Embryonic facial prominence (tissue), 1 donor: ENCODE measurements around the gene CWF19L2.
"Not testable (repeated sequence)": the region's sequence is repeated elsewhere in the genome, so short reads cannot be mapped to it uniquely, and the experiment has no call there.

Experiments
- DNase-seq: peaks from one replicate; pipeline ENCODE4 v3.0.0-alpha.2; 2016; ENCODE audit errors: extremely low spot score

Gene CWF19L2

DNA sequence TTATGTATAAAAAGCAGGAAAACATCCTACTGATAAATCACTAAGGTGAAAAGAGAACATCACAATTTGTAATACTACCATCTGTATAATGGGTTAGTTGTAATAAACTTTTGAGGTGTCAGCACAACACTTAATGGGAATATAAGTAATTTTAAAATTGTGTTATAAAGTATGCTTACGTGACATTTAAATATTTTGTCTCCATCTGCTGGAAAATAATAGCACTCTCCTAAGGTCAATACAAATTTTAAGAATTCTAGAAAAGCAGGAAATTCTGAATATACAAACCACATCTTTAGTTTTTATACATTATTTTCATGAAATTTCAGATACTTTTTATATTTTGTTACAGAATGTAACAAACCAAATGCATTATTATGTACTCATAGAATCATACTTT lies 19.5 kb downstream of the CWF19L2 start:
- no peak for DNase-seq

DNA sequence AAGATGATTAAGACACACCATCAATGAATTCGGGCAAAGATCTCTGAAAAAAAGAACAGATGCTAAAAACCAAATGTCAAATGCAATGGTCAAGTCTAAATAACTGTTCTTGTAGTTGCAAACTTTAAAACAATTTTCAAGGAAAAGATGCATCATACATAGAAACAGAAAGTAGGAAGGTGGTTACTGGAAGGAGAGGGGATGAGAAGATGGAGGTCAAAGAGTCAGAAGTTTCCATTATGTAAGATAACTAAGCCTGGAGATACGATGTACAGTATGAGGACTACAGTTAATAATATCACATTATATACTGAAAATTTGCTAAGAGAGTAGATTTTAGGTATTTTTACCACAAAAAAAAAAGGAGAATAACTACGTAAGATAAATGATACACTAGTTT lies 27.1 kb downstream of the CWF19L2 start:
- DNase-seq = no peak

DNA sequence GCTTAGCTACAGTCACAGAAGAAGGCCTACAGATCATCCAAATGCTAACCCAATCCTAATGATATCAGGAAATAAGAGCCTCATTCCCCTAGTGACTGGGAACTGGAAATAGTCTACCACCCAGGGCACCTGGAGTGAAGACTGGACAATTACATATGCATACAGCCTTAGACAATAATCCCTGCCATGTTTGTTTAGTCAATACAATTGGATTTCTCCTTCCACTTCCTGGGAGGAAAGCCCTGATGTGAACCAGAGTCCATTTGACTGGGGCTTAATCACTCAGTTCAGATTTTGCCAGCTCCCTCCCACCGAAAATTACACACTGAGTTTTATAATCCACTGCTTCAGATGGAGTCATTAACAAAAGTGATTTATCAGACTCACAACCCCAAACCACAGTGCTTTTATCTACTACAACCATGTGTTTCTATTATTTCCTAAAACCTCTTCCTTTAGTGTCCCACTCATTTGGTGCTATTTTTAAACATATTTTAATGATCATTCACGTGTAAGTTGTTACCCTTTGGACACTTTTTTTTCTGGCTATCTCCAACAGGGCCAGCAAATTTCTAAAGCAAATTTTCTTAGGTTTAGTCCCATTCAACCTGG lies 29.9 kb downstream of the CWF19L2 start:
- no peak for DNase-seq

DNA sequence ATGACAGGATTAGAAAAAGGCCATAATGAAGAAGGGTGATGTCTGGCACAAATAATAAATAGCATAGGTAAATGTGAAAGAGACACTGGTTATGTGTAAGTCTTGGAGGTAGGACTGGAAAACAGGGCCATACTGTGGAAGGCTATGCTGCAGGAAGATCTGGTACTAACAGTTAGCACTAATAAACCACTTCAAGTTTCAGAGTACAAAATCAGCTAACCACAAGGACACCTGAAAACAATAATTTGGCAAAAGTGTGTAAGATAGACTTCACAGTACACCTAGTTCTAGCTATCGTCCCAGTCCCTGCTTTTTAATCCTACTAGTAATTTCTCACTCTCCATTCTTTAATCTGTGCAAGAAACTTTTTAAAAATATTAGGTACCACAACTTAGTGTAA lies 44.3 kb downstream of the CWF19L2 start:
- no peak for DNase-seq

DNA sequence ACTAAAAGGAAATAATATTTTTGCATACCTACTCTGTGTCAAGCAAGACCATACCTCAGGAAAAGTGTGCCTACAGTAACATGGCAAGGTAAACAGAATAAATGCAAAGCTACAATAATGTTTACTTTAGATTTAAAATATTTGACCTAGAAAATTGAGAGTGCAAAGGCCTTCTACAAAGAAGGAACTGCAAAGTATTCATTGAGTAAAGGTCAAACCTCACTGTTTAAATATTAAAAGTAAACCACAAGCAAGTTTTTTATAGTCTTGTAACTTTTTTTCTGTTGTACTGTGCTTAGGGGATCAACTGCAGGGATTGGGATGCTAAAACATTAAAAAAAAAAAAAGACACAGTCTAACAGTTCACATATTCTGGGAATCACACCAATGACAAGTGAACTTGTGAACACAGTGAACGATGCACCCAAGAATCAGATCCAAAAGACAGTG lies 48.8 kb downstream of the CWF19L2 start:
- no peak for DNase-seq

DNA sequence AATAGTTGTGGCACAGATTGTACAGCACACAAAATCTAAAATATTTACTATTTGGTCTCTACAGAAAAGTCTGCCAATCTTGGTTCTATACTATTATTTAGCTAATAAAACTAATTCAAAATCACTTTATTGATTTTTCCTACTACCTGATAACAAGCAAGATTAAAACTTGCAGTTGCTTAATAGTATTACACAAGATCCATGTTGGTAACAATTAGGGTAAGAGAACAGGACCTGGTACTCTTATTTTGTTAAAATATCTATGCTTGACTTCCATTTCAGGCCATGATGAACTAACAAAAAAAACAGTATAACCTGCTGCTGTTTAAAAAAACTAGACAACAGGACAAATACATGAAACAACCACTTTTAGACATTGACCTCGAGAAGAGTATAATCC lies 52.4 kb downstream of the CWF19L2 start:
- DNase-seq = no peak

DNA sequence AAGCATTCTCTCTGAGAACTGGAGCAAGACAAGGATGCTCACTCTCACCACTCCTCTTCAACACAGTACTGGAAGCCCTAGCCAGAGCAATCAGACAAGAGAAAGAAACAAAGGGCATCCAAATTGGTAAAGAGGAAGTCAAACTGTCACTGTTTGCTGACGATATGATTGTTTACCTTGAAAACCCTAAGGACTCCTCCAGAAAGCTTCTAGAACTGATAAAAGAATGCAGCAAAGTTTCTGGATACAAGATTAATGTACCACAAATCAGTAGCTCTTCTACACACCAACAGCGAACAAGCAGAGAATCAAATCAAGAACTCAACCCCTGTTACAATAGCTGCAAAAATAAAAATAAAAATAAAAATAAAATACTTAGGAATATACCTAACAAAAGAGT lies 56.5 kb downstream of the CWF19L2 start:
- not testable (repeated sequence) for DNase-seq

DNA sequence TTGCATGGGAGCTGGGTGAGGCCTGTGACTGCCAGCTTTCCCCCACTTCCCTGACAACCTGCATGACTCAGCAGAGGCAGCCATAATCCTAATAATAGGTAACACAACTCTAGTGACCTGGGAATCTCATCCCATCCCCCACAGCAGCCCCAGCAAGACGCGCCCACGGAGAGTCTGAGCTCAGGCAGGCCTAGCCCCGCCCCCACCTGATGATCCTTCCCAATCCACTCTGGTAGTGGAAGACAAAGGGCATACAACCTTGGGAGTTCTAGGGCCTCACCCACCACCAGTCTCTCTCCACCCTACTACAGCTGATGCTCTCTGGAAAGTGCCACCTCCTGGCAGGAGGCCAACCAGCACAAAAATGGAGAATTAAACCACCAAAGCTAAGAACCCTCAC lies 60.3 kb downstream of the CWF19L2 start:
- no peak for DNase-seq

DNA sequence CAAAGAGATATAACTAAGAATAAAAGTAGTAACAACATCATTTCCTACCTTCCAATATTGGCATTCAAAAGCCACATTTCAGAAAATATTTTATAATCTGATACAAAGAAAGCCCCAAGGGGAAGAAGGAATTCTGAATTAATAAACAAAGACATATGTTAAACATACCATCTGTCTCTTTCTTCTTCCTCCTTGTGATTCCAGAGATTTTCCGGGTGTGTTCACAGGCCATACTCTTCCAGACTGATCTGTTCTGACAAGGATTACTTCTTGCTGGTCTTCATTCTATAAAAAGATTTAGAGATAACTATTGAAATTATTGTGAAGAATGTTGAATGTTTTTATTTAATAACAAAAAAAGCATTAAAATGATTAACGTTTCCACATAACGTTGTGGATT lies 65.0 kb downstream of the CWF19L2 start:
- no peak for DNase-seq

DNA sequence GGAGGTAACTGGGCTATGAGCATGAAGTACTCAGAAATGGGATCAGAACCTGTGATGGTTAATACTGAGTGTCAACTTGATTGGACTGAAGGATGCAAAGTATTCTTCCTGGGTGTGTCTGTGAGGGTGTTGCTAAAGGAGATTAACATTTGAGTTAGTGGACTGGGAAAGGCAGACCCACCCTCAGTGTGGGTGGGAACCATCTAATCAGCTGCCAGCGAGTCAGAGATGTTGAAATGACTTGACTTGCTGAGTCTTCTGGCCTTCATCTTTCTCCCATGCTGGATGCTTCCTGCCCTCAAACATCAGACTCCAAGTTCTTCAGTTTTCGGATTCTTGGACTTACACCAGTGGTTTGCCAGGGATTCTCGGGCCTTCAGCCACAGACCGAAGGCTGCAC lies 66.9 kb downstream of the CWF19L2 start:
- not testable (repeated sequence) for DNase-seq

DNA sequence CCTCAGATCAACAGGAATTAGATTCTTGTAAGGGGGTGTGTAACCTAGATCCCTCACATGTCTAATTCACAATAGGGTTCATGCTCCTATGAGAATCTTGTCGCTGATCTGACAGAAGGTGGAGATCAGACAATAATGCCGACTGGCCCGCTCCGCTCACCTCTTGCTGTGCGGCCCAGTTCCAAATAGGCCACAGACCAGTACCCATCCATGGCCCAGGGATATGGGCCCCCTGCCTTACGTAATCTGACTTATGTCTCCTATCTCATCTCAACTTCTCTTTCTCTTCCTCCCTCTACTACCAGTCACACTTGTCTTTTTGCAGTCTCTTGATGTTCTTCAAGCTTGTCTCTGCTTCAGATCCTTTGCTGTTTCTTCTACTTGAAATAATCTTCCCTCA lies 70.0 kb downstream of the CWF19L2 start:
- no peak for DNase-seq

DNA sequence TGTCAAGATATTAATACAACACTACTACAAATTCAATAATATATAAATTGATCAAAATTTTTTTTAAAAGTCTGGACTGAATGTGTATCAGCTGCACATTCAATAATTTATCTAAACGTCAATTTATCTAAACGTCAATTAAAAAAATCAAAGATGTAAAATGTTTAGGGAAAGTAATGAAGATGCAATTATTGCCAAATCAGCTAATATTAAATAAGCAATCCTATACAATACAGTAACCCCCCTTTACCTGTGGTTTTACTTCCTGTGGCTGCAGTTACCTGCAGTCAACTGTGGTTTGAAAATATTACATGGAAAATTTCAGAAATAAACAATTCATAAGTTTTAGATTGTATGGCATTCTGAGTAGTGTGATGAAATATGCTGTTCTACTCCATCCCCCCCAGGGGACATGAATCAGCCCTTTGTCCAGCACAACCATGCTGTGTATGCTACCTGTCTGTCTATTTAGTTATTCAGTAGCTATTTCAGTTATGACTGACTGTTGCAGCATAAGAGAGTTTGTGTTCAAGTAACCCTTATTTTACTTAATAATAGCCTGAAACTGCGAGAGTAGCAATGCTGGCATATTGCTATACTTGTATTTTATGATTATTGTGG lies 72.2 kb downstream of the CWF19L2 start:
- DNase-seq = no peak

DNA sequence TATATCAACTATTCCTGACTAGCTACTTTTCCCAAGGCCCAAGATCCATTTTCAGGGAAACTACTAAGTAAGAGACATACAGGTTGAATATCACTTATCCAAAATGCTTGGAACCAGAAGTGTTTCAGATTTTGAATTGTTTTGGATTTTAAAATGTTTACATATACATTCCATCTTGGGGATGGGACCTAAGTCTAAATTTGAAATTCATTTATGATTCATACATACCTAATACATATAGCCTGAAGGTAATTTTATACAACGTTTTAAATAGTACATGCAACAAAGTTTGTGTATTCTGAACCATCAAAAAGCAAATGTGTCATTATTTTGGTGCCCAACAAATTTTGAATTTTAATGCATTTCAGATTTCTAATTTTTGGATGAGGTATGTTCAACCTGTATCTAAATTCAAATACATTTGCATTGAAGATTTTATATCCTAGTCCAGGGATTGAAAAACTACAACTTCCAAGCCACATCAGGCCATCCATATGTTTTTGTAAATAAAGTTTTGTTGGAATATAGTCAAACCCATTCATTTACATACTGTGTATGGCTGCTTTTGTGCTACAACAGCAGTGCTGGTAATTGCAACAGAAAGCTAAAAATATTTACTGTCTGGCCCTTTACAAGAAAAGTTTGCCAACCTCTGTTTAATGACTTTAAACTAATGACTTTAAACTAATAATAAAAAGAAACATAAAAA lies 73.3 kb downstream of the CWF19L2 start:
- no peak for DNase-seq

DNA sequence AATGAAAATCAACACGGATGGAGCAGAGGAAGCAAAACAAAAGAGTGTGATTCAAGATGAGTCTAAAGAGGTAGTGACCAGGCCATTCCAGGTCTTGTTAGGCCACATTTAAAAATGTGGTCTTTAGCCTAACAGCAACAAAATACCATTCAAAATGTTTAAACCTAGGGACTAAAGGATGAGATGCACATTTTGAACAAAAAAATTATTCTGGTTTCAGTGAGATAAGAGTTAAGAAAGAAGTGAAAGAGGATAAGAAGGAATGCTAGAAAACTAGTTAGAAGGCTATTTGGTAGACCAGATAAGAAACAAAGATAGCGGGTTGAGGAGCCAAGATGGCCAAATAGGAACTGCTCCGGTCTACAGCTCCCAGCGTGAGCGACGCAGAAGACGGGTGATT lies 85.2 kb downstream of the CWF19L2 start:
- DNase-seq = no peak

DNA sequence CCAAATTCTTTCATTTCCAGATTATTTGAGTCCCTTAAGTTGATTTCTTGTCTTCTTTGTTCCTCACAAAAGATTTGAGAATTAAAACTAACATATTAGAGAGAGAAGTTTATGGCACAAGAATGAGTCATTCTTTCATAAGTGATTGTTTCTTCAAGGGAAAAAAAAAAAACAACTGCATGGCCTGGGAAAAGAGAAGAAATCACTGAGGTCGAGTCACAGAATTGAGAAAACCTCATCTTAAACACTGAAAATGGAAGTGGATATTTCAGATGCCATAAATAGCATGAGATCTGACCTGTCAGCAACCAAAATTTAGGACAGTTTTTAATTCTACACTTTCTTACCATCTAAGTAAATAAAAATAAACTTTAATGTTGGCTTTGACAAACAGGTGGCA lies 87.2 kb downstream of the CWF19L2 start:
- no peak for DNase-seq

DNA sequence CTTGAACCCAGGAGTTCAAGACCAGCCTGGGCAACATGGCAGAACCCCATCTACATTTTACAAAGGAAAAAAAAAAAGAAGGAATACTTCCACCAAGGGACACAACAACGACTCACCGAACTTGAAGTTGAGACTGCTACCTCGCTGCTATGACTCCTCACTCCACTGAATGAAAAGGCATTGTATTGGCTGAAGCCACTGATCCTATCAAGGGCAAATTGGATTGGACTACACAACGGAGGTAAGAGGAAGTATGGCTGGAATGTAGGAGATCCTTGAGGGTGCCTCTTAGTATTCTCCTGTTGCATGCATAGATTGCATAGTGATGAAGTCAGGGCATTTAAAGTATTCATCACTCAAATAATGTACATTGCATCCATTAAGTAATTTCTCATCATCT lies 97.9 kb downstream of the CWF19L2 start:
- no peak for DNase-seq

DNA sequence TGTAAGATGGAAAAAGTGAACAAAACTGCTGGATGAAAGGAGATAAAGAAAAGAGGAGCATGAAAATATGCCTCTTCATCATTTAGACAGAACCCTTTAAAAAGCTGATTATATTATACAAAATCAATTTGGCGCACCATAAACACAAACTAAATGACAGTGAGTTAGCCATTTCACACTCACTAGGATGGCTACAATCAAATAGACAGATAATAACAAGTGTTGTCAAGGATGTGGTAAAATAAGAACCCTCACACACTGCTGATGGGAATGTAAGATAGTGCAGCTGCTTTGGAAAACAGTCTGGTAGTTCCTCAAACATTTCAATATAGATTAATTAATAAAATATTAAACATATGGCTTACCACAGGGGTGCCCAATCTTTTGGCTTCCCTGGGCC lies 99.7 kb downstream of the CWF19L2 start:
- no peak for DNase-seq

DNA sequence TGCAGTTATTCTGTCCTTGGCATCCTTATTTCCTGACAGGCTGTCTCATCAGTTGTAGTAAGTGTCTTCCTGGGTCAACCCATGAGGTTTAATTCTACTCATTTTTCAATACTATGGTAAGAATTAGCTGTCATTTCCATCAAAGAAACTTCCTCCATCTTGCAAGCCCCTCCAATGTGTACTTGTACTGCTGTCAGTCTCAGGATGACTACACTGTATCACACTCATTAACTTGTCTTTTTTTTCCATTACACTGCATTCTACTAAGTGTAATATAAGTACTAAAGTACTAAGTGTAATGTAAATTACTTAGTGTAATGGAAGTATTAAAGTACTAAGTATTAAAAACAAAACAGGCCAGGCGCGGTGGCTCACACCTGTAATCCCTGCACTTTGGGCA lies 102.8 kb downstream of the CWF19L2 start:
- DNase-seq = no peak

DNA sequence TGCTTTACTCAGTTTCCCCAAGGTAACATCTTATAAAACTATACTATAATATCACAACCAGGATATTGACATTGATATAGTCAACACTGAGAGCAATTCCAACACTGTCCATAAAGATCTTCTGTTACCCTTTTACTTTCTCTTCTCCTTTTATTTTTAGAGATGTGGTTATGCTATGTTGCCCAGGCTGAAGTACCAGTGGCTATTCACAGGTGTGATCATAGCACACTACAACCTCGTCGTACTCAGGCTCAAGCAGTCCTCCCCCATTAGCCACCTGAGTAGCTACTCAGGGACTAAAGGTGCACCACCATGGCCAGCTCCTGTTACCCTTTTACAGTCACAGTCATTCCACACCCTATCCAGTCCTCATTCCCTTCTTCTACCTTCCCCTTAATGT lies 119.7 kb downstream of the CWF19L2 start:
- no peak for DNase-seq

DNA sequence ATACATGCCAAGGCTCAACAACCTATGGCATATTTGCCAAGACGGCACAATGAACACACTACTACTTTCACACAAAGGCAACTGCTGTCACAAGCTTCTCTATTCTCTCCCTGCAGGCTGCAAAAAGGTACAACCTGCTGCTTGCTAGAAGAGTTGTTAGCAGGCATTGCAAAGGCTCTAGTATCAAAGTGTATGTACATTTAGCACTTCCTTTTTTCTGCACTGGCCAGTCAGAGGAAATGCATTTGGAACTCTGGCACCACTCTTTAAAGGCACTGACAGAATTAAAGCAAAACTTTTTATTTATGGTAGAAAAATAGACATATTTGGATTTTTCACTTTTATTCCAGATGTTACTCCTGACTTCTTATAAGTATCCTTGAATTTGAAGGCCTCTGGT lies 125.9 kb downstream of the CWF19L2 start:
- no peak for DNase-seq

DNA sequence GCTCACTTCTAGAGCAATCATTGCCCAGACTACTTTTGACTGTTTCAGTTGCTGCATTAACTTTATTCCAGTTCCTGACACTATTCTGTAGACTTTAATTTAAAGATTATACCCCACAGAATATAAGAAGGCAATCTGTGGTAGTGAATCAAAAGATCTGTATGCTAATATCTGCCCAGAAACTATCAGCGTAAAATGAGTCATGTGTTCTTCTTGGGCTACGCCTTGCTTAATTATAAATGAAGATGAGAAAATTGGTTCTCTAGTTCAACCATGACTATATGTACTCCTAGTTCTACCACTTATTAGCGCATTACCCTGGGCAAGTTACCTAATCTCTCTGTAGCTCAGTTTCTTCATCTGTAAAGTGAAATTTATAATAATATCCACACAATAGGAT lies 128.5 kb downstream of the CWF19L2 start:
- DNase-seq = no peak

DNA sequence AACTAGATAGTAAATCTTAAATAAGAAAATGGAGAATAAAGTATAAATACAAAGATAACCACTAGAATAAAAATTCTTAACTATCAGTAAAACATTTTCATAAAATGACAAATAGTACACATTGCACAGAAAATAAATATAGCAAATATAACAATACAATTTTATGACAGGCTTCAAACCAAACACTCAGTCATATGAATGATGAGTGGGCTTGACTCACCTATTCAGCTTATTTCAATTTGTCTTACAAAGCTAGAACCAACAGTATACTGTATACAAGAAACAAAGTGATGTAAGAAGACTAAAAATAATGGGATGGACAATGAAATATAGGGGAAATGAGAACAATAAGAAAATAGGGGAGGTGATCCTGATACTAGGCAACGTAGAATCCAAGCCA lies 141.2 kb downstream of the CWF19L2 start:
- DNase-seq = no peak

DNA sequence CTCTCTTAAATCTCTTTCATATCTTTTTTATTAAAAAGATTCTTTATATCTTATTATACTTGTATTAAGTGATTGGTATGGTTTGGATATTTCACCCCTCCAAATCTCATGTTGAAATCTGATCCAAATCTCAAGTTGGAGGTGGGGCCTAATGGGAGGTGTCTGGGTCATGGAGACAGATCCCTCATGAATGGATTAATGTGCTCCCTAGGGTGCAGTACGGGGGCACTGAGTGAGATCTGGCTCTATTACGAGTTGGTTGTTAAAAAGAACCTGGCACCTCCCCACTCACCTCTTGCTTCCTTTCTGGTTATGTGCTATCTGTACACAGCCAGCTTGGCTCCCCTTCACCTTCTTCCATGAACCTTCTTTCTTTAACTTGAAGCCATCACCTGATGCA lies 149.6 kb downstream of the CWF19L2 start:
- no peak for DNase-seq
